ENCODE results near the gene OOSP3. TPM values are rescaled to one million over a fixed set of nuclear protein-coding genes. Genes with fewer than 3 reads are reported as not detected.

The OOSP3 gene
- polyA plus RNA-seq, 1 donor (not counting 4 experiments of a cell fraction or from before 2014, with no cell fraction given) = 0.14 TPM

DNA sequence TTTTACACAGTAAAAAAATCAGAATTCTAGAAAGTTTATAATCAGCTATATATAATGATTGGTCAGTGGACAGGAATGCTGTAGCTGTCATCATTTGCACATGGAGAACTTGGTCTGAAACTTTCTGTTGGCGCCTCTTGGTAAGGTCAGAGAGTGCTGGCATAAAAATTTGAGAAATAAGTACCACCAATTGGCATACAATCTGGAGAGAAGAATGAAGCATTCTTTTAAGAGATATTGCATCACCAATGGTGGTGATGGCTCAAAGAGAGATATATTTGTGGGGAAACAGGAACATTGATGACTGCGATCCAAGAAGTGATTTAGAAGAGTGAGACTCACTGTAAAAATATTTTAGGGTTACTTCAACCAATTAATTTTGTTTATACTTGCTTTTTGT is 39.9 kb downstream of the OOSP3 start:
- dilution Hi-C loops (cut with MboI; ENCODE audit: extremely low pct_ligation_motif_present, low sequenced_read_pairs) = no loop called here
- no peaks in the 10 kb centered on the region for H3K27me3 ChIP-seq (ENCODE audit: control insufficient read depth, extremely low read depth, insufficient read depth, low read length)
- no peak overlapping the region for H3K4me2 ChIP-seq (ENCODE audit: control insufficient read depth, extremely low read depth, insufficient read depth, low read depth, low read length)
- FAIRE-seq = no peak
- no peaks in the 10 kb centered on the region for H4K20me1 ChIP-seq (ENCODE audit: control insufficient read depth, extremely low read depth, insufficient read depth, low read length)
- no peak for DNase-seq (ENCODE audit: low read depth, low spot score)
- H3K27ac ChIP-seq (ENCODE audit: control insufficient read depth, insufficient read depth, low read length) = no peak overlapping the region
- no peaks in the 10 kb centered on the region for H3K9me1 ChIP-seq (ENCODE audit: control insufficient read depth, extremely low read depth, insufficient read depth, low read length)
- H3K4me3 ChIP-seq (ENCODE audit: control insufficient read depth in 2 of 3, extremely low read depth in 1 of 3, insufficient read depth in 2 of 3, low read depth in 1 of 3, low read length in 3 of 3) = no peak overlapping the region
- TF ChIP-seq, protein P1, sequence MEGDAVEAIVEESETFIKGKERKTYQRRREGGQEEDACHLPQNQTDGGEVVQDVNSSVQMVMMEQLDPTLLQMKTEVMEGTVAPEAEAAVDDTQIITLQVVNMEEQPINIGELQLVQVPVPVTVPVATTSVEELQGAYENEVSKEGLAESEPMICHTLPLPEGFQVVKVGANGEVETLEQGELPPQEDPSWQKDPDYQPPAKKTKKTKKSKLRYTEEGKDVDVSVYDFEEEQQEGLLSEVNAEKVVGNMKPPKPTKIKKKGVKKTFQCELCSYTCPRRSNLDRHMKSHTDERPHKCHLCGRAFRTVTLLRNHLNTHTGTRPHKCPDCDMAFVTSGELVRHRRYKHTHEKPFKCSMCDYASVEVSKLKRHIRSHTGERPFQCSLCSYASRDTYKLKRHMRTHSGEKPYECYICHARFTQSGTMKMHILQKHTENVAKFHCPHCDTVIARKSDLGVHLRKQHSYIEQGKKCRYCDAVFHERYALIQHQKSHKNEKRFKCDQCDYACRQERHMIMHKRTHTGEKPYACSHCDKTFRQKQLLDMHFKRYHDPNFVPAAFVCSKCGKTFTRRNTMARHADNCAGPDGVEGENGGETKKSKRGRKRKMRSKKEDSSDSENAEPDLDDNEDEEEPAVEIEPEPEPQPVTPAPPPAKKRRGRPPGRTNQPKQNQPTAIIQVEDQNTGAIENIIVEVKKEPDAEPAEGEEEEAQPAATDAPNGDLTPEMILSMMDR (optimal IDR thresholded peaks at IDR 0.05 in 1 of 3, IDR thresholded peaks at IDR 0.05 in 1 of 3, conservative IDR thresholded peaks at IDR 0.05 in 1 of 3; ENCODE audit: extremely low read depth in 1 of 3, insufficient read depth in 2 of 3, low read length in 3 of 3) = no peak
- no peak for TF ChIP-seq EZH2 (IDR thresholded peaks at IDR 0.05; ENCODE audit: low read length)
- H3K9ac ChIP-seq (ENCODE audit: control insufficient read depth, extremely low read depth, insufficient read depth, low read length) = no peak overlapping the region
- peaks cover 5% of the 10 kb centered on the region for H3K9me3 ChIP-seq (ENCODE audit: control insufficient read depth, low read depth, low read length)
- H3K36me3 ChIP-seq (ENCODE audit: control insufficient read depth in 2 of 2, extremely low read depth in 1 of 2, insufficient read depth in 2 of 2, low read length in 2 of 2) = no peaks in the 10 kb centered on the region
- H3K4me1 ChIP-seq (ENCODE audit: control insufficient read depth, extremely low read depth, insufficient read depth, low read length) = peaks cover 6% of the 10 kb centered on the region
- no peaks in the 10 kb centered on the region for H3K79me2 ChIP-seq (ENCODE audit: control insufficient read depth, insufficient read depth, low read length)
- no peak overlapping the region for H2AFZ ChIP-seq (ENCODE audit: control insufficient read depth, low read length)

DNA sequence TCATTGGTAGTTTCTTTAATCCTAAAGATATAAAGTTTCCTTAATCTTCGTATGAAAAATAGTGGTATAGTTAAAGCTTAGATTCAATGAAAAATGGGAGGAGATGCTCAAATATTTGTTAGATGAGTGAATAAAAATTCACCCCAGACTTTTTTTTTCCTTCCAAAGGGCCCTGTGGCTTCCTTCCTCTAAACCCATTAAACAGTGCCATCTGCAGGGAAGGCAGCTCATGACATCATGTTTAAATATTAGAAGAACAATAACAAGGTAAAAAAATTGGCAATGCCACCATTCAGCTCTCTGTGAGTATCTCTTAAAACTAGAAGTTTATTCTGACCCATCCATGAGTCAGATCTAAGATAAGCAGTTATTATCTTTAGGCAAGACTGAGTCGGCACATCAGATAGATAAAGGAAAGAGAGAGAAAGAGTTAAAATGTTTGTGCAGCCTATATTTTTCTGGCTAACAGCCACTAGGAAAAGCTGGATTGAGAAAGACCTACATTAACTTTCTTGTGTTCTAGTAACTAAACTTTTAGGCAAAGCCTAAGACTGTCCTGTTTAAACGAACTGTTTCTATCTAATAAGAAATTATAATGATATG is 40.5 kb downstream of the OOSP3 start:
- Histone ChIP-seq H3K27ac (ENCODE audit: control insufficient read depth, insufficient read depth, low read length) (no peak overlapping the region), H3K9ac (ENCODE audit: control insufficient read depth, extremely low read depth, insufficient read depth, low read length) (no peak overlapping the region), H3K36me3 (ENCODE audit: control insufficient read depth in 2 of 2, extremely low read depth in 1 of 2, insufficient read depth in 2 of 2, low read length in 2 of 2) (no peaks in the 10 kb centered on the region), H3K9me1 (ENCODE audit: control insufficient read depth, extremely low read depth, insufficient read depth, low read length) (no peaks in the 10 kb centered on the region), H4K20me1 (ENCODE audit: control insufficient read depth, extremely low read depth, insufficient read depth, low read length) (no peaks in the 10 kb centered on the region), H2AFZ (ENCODE audit: control insufficient read depth, low read length) (no peak overlapping the region), H3K4me1 (ENCODE audit: control insufficient read depth, extremely low read depth, insufficient read depth, low read length) (peaks cover 6% of the 10 kb centered on the region), H3K79me2 (ENCODE audit: control insufficient read depth, insufficient read depth, low read length) (no peaks in the 10 kb centered on the region), H3K27me3 (ENCODE audit: control insufficient read depth, extremely low read depth, insufficient read depth, low read length) (no peaks in the 10 kb centered on the region), H3K9me3 (ENCODE audit: control insufficient read depth, low read depth, low read length) (peaks cover 7% of the 10 kb centered on the region), H3K4me2 (ENCODE audit: control insufficient read depth, extremely low read depth, insufficient read depth, low read depth, low read length) (no peak overlapping the region), H3K4me3 (ENCODE audit: control insufficient read depth in 2 of 3, extremely low read depth in 1 of 3, insufficient read depth in 2 of 3, low read depth in 1 of 3, low read length in 3 of 3) (no peak overlapping the region)
- FAIRE-seq = peak; percentile 46
- TF ChIP-seq, protein P1 (optimal IDR thresholded peaks at IDR 0.05 in 1 of 3, IDR thresholded peaks at IDR 0.05 in 1 of 3, conservative IDR thresholded peaks at IDR 0.05 in 1 of 3; ENCODE audit: extremely low read depth in 1 of 3, insufficient read depth in 2 of 3, low read length in 3 of 3) = peak; percentile 40 to 54 (median 43)
- TF ChIP-seq EZH2 (IDR thresholded peaks at IDR 0.05; ENCODE audit: low read length) = no peak
- no peak for DNase-seq (ENCODE audit: low read depth, low spot score)
- dilution Hi-C loops (cut with MboI; ENCODE audit: extremely low pct_ligation_motif_present, low sequenced_read_pairs) = no loop called here
